K562 (cell line): ENCODE results near the gene PELI3. TPM values are rescaled to one million over a fixed set of nuclear protein-coding genes. Genes with fewer than 3 reads are reported as not detected.
A peak's percentile ranks its signal among the peaks of the same experiment; 100 is the strongest.

ENCODE experiments used
- FIP1L1 ChIP-seq: fragments of 200-400 bp; formaldehyde crosslinking; IDR thresholded peaks from 2 replicates; pipeline ENCODE4 v1.6.1; 2018; ENCODE audit warnings: mild to moderate bottlenecking, low read depth, low read length; ENCODE audit not compliant: poor library complexity, severe bottlenecking
- GTF2E2 ChIP-seq: fragments of 200-800 bp; sonication (Bioruptor generic); IDR thresholded peaks from 2 replicates; pipeline ENCODE4 v1.6.1; 2016; ENCODE audit warnings: missing genetic modification characterization, missing compliant biosample characterization
- GTF2F1 ChIP-seq: IDR thresholded peaks from 2 replicates; pipeline ENCODE4 v1.6.1; 2011; ENCODE audit warnings: low read depth, low read length, improper control_type of control experiment
- HLTF ChIP-seq: fragments of 450-650 bp; IDR thresholded peaks from 2 replicates; pipeline ENCODE4 v1.6.1; 2016
- ILF3 ChIP-seq: fragments of 450-650 bp; IDR thresholded peaks from 2 replicates; pipeline ENCODE4 v1.6.1; 2018; ENCODE audit warnings: antibody characterized with exemption, mild to moderate bottlenecking, moderate library complexity, borderline replicate concordance
- KLF13 ChIP-seq: fragments of 450-650 bp; IDR thresholded peaks from 2 replicates; pipeline ENCODE4 v1.6.1; 2016; ENCODE audit warnings: missing genetic modification characterization, low read depth, mild to moderate bottlenecking, missing compliant biosample characterization, moderate library complexity, borderline replicate concordance
- LEF1 ChIP-seq: fragments of 450-650 bp; IDR thresholded peaks from 2 replicates; pipeline ENCODE4 v1.6.1; 2016; ENCODE audit warnings: mild to moderate bottlenecking
- NFXL1 ChIP-seq: fragments of 450-650 bp; formaldehyde crosslinking; IDR thresholded peaks from 2 replicates; pipeline ENCODE4 v1.4.0; 2021; ENCODE audit warnings: mild to moderate bottlenecking
- POLR2H ChIP-seq: IDR thresholded peaks from 2 replicates; pipeline ENCODE4 v1.6.1; 2016; ENCODE audit warnings: missing genetic modification characterization, low read depth, mild to moderate bottlenecking, control low read depth, missing compliant biosample characterization, moderate library complexity
- PRPF4 ChIP-seq: fragments of 200-400 bp; formaldehyde crosslinking; IDR thresholded peaks from one replicate; pipeline ENCODE4 v1.6.1; 2017; ENCODE audit warnings: low read length, low read depth, mild to moderate bottlenecking; ENCODE audit not compliant: insufficient read depth, poor library complexity, severe bottlenecking
- SP2 ChIP-seq: IDR thresholded peaks from 2 replicates; pipeline ENCODE4 v1.6.1; 2011; ENCODE audit warnings: mild to moderate bottlenecking, low read depth, low read length, moderate library complexity; ENCODE audit not compliant: poor library complexity, severe bottlenecking; ENCODE audit errors: extremely low read depth
- ZNF165 ChIP-seq: fragments of 250-450 bp; sonication (Bioruptor Pico); IDR thresholded peaks from 2 replicates; pipeline ENCODE4 v1.4.0; 2020; ENCODE audit warnings: borderline replicate concordance
- ZNF253 ChIP-seq: fragments of 250-450 bp; sonication (Bioruptor Pico); conservative IDR thresholded peaks from 2 replicates; pipeline ENCODE4 v1.6.1; 2021; ENCODE audit warnings: mild to moderate bottlenecking
- ZNF3 ChIP-seq: fragments of 250-450 bp; sonication (Bioruptor Pico); IDR thresholded peaks from 2 replicates; pipeline ENCODE4 v1.5.0; 2021; ENCODE audit warnings: mild to moderate bottlenecking, moderate library complexity
- ZNF57 ChIP-seq: fragments of 450-650 bp; formaldehyde crosslinking; IDR thresholded peaks from 2 replicates; pipeline ENCODE4 v1.4.0; 2020; ENCODE audit warnings: mild to moderate bottlenecking, moderate library complexity
- ZNF586 ChIP-seq: fragments of 450-650 bp; formaldehyde crosslinking; conservative IDR thresholded peaks from 2 replicates; pipeline ENCODE4 v1.4.0; 2020; ENCODE audit warnings: mild to moderate bottlenecking, moderate library complexity
- ZNF589 ChIP-seq: fragments of 200-800 bp; sonication (Bioruptor generic); IDR thresholded peaks from 2 replicates; pipeline ENCODE4 v1.6.1; 2016; ENCODE audit warnings: low read depth, missing genetic modification characterization, missing compliant biosample characterization
- ZNF76 ChIP-seq: fragments of 250-450 bp; sonication (Bioruptor Pico); IDR thresholded peaks from 2 replicates; pipeline ENCODE4 v1.4.0; 2020; ENCODE audit warnings: mild to moderate bottlenecking, moderate library complexity, borderline replicate concordance
- polyA plus RNA-seq, 8 experiments: library from polyadenylated mRNA; depleted of rRNA in 4 of 8; stranded (reverse) in 5 of 8; unstranded in 3 of 8; fragments of >200 nt; fragmentation: Nextera tagmentation in 2 of 8; fragmentation: Illumina TruSeq in 1 of 8; extraction: Ambion mirVana in 2 of 8; extraction: Trizol in 1 of 8; gene quantifications; 2 replicates each; pipeline versions ENCODE4 v1.2.1 to v1.2.3, GENCODE V29; 2011 to 2014; ENCODE audit warnings: inconsistent platforms in 1 of 8, missing spikeins in 1 of 8
- total RNA-seq, 7 experiments: library from RNA; depleted of rRNA in 6 of 7; stranded (reverse); fragments of >200 nt in 6 of 7; fragmentation: Illumina TruSeq in 2 of 7; extraction: Trizol in 2 of 7; gene quantifications; 2 replicates each; pipeline versions ENCODE4 v1.2.1 to v1.2.3, GENCODE V29; 2011 to 2021; ENCODE audit warnings: low replicate concordance in 1 of 7
- TF ChIP-seq, protein P1 (sequence below): fragments of 450-650 bp; formaldehyde crosslinking; IDR thresholded peaks from 2 replicates; pipeline ENCODE4 v1.4.0; 2020; ENCODE audit warnings: mild to moderate bottlenecking, moderate library complexity
- TF ChIP-seq, protein P2 (sequence below), 2 experiments: fragments of 450-650 bp; IDR thresholded peaks; 2 replicates each; pipeline ENCODE4 v1.6.1; 2016
- TF ChIP-seq, protein P3 (sequence below): fragments of 200-800 bp; sonication (Bioruptor generic); IDR thresholded peaks from 2 replicates; pipeline ENCODE4 v1.6.1; 2017; ENCODE audit warnings: missing genetic modification characterization, missing compliant biosample characterization
- TF ChIP-seq, protein P4 (sequence below): fragments of 450-650 bp; formaldehyde crosslinking; IDR thresholded peaks from 2 replicates; pipeline ENCODE4 v1.4.0; 2020; ENCODE audit warnings: mild to moderate bottlenecking, moderate library complexity

The PELI3 gene
- total and polyA plus RNA-seq, 9 of the 15 experiments (the other 6 are each of a cell fraction or from before 2014, with no cell fraction given), result 0.17 to 4.2 (median 1.9) TPM

DNA sequence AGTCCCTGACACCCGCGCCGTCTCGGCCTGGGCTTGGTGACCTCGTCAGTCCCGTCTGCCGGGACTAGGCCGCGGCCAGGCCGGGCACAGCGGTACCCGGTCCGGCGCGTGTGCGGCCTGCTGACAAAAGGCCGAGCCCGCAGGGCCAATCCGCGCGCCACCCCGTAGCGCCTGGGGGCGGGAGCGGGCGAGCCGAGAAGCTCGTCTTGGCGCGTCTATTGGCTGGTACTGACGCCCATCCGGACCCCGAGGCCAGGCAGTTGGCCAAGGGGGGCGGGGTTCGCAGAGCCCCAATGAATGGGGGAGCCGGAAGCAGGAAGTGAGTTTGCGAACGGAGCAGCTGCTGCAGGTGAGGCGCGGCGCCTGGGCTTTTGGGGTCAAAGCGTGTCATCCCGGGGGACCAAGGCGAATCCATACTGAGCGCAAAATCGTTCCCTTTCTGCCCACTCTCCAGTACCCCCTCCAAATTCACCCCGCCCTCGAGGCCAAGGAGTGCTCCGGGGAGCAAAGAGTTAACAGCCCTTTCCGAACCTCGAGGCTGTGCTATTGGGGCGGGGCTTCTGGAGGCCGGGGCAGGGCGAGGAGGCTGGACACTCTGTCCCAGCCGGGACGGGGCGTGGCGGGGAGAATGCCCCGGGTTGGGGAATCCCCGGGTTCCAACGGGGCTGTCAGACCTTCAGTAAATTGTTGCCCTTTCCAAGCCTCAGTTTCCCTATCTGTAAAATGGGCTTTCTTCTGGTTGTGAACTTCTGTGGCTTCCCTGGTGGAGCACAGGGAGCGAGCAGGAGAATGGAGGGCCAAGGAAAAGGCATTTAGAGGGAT, 13.6 kb downstream of the PELI3 start, which contains the start of gene DPP3 (continued):
- TF ChIP-seq, protein P1, sequence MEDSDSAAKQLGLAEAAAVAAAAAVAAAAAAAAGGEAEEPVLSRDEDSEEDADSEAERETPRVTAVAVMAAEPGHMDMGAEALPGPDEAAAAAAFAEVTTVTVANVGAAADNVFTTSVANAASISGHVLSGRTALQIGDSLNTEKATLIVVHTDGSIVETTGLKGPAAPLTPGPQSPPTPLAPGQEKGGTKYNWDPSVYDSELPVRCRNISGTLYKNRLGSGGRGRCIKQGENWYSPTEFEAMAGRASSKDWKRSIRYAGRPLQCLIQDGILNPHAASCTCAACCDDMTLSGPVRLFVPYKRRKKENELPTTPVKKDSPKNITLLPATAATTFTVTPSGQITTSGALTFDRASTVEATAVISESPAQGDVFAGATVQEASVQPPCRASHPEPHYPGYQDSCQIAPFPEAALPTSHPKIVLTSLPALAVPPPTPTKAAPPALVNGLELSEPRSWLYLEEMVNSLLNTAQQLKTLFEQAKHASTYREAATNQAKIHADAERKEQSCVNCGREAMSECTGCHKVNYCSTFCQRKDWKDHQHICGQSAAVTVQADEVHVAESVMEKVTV (CRISPR knock-in tag), result no peak
- TF ChIP-seq FIP1L1, result peak; percentile 75
- TF ChIP-seq ZNF165 (CRISPR knock-in tag), result no peak
- no peak for TF ChIP-seq PRPF4
- TF ChIP-seq GTF2E2 (tag), result peak; percentile 90; the same call in 1 of the 2 replicates
- no peak for TF ChIP-seq ZNF57 (CRISPR knock-in tag)
- TF ChIP-seq, protein P2, sequence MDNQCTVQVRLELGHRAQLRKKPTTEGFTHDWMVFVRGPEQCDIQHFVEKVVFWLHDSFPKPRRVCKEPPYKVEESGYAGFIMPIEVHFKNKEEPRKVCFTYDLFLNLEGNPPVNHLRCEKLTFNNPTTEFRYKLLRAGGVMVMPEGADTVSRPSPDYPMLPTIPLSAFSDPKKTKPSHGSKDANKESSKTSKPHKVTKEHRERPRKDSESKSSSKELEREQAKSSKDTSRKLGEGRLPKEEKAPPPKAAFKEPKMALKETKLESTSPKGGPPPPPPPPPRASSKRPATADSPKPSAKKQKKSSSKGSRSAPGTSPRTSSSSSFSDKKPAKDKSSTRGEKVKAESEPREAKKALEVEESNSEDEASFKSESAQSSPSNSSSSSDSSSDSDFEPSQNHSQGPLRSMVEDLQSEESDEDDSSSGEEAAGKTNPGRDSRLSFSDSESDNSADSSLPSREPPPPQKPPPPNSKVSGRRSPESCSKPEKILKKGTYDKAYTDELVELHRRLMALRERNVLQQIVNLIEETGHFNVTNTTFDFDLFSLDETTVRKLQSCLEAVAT (IDR thresholded peaks at IDR 0.05), result no peak
- TF ChIP-seq GTF2F1, result no peak
- TF ChIP-seq HLTF, result no peak
- TF ChIP-seq, protein P3, sequence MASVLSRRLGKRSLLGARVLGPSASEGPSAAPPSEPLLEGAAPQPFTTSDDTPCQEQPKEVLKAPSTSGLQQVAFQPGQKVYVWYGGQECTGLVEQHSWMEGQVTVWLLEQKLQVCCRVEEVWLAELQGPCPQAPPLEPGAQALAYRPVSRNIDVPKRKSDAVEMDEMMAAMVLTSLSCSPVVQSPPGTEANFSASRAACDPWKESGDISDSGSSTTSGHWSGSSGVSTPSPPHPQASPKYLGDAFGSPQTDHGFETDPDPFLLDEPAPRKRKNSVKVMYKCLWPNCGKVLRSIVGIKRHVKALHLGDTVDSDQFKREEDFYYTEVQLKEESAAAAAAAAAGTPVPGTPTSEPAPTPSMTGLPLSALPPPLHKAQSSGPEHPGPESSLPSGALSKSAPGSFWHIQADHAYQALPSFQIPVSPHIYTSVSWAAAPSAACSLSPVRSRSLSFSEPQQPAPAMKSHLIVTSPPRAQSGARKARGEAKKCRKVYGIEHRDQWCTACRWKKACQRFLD, result 0 out of 2 replicates have a peak, but pooled peaks have one; percentile 57
- peak; percentile 80 for TF ChIP-seq SP2
- TF ChIP-seq ZNF586 (CRISPR knock-in tag), result no peak
- TF ChIP-seq ZNF76 (CRISPR knock-in tag), result no peak
- TF ChIP-seq LEF1, result peak; percentile 48
- TF ChIP-seq ZNF253 (CRISPR knock-in tag), result no peak
- peak; percentile 53; the same call in 1 of the 2 replicates for TF ChIP-seq KLF13
- TF ChIP-seq, protein P4, sequence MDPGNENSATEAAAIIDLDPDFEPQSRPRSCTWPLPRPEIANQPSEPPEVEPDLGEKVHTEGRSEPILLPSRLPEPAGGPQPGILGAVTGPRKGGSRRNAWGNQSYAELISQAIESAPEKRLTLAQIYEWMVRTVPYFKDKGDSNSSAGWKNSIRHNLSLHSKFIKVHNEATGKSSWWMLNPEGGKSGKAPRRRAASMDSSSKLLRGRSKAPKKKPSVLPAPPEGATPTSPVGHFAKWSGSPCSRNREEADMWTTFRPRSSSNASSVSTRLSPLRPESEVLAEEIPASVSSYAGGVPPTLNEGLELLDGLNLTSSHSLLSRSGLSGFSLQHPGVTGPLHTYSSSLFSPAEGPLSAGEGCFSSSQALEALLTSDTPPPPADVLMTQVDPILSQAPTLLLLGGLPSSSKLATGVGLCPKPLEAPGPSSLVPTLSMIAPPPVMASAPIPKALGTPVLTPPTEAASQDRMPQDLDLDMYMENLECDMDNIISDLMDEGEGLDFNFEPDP (CRISPR knock-in tag), result no peak
- TF ChIP-seq ILF3, result no peak
- no peak for TF ChIP-seq NFXL1 (CRISPR knock-in tag)
- no peak for TF ChIP-seq ZNF589 (CRISPR knock-in tag)
- TF ChIP-seq POLR2H (tag), result peak; percentile 76
- TF ChIP-seq ZNF3 (CRISPR knock-in tag), result no peak
